ENCODE measurements around the gene OR2A7.
"Not testable (repeated sequence)": the region's sequence is repeated elsewhere in the genome, so short reads cannot be mapped to it uniquely, and the experiment has no call there.

OR2A7 gene

GRCh38 chr7:144252307-144252706 is 12.3 kb downstream of the OR2A7 start:
- not testable (repeated sequence) for DNase-seq

- DNase-seq, result not testable (repeated sequence)
Observed at GRCh38 chr7:144247674-144248330, 16.8 kb downstream of the OR2A7 start.

- not testable (repeated sequence) for DNase-seq
Observed at GRCh38 chr7:144246967-144247366, 17.6 kb downstream of the OR2A7 start.

- not testable (repeated sequence) for DNase-seq
Observed at GRCh38 chr7:144245372-144245771, 19.2 kb downstream of the OR2A7 start.

GRCh38 chr7:144239365-144239764 is 25.2 kb downstream of the OR2A7 start, which contains the start of gene OR2A42:
Gene OR2A42, minus strand, starts transcription at chr7:144239605. Its CDS starts 6,762 bp downstream, at chr7:144232843.
- DNase-seq, result not testable (repeated sequence)

- DNase-seq, result not testable (repeated sequence)
Observed at GRCh38 chr7:144238530-144239082, 26.0 kb downstream of the OR2A7 start.

GRCh38 chr7:144233039-144233438 is 31.6 kb downstream of the OR2A7 start:
- not testable (repeated sequence) for DNase-seq

GRCh38 chr7:144231027-144231426 is 33.6 kb downstream of the OR2A7 start:
- not testable (repeated sequence) for DNase-seq

- DNase-seq, result not testable (repeated sequence)
Observed at GRCh38 chr7:144228810-144229209, 35.8 kb downstream of the OR2A7 start.

- not testable (repeated sequence) for DNase-seq
Observed at GRCh38 chr7:144226866-144227265, 37.7 kb downstream of the OR2A7 start.

GRCh38 chr7:144223675-144224074 is 40.9 kb downstream of the OR2A7 start:
- not testable (repeated sequence) for DNase-seq

- DNase-seq, result not testable (repeated sequence)
Observed at GRCh38 chr7:144220531-144220930, 44.1 kb downstream of the OR2A7 start.

- not testable (repeated sequence) for DNase-seq
Observed at GRCh38 chr7:144219149-144219548, 45.4 kb downstream of the OR2A7 start.

GRCh38 chr7:144218581-144218980 is 46.0 kb downstream of the OR2A7 start:
- DNase-seq, result not testable (repeated sequence)

GRCh38 chr7:144217200-144217599 is 47.4 kb downstream of the OR2A7 start:
- not testable (repeated sequence) for DNase-seq

Measured in hematopoietic multipotent progenitor cell treated with erythropoietin and hydrocortisone succinate and interleukin-3 and kit ligand, for 8 days (in vitro differentiated cells).